GM12865 (cell line): Measurements from ENCODE around the gene INAFM1.
"Not testable (repeated sequence)": the region's sequence is repeated elsewhere in the genome, so short reads cannot be mapped to it uniquely, and the experiment has no call there.

Experiments used
- DNase-seq: peaks from one replicate; pipeline ENCODE4 v3.0.0; 2010; ENCODE audit warnings: low read depth
- H3K4me3 ChIP-seq: 2 replicates; pipeline ENCODE4 v1.5.1; 2011; ENCODE audit warnings: mild to moderate bottlenecking, low read depth, low read length, control low read depth
- TF ChIP-seq, protein P1 (sequence below): IDR thresholded peaks from 2 replicates; pipeline ENCODE4 v1.5.1; 2011; ENCODE audit warnings: low read length, control low read depth, low read depth, inconsistent platforms; ENCODE audit not compliant: insufficient read depth; ENCODE audit errors: missing control alignments

The INAFM1 gene

GRCh38 chr19:47283405-47284059, 8.8 kb downstream of the INAFM1 start:
- no peak for DNase-seq
- no peak overlapping the region for H3K4me3 ChIP-seq
- TF ChIP-seq, protein P1, sequence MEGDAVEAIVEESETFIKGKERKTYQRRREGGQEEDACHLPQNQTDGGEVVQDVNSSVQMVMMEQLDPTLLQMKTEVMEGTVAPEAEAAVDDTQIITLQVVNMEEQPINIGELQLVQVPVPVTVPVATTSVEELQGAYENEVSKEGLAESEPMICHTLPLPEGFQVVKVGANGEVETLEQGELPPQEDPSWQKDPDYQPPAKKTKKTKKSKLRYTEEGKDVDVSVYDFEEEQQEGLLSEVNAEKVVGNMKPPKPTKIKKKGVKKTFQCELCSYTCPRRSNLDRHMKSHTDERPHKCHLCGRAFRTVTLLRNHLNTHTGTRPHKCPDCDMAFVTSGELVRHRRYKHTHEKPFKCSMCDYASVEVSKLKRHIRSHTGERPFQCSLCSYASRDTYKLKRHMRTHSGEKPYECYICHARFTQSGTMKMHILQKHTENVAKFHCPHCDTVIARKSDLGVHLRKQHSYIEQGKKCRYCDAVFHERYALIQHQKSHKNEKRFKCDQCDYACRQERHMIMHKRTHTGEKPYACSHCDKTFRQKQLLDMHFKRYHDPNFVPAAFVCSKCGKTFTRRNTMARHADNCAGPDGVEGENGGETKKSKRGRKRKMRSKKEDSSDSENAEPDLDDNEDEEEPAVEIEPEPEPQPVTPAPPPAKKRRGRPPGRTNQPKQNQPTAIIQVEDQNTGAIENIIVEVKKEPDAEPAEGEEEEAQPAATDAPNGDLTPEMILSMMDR, result no peak

DNA sequence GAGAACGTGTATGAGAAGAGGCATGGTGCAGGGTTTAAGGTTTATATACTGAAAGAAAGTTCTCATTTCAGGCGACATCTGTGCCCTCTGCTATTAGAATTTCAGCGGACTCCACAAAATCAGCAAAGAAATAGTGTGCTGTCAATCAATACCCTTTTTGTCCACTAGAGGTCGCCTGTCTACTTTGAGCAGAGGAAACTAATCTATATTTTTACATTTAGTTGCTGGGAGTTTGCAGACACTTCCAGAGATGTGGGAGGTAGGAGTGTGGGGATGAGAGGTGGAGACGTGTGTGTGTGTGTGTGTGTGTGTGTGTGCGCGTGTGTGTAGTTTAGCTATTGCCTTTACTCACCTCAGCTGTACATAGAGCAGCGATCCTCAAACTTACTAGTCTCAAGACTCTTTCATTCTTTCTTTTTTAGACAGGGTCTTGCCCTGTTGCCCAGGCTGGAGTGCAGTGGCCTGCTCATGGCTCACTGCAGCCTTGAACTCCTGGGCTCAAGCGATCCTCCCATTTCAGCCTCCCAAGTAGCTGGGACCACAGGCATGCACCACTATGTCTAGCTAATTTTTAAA, 9.7 kb downstream of the INAFM1 start:
- DNase-seq, result peak; percentile 77
- no peak overlapping the region for H3K4me3 ChIP-seq
- TF ChIP-seq, protein P1, result peak; percentile 80

DNA sequence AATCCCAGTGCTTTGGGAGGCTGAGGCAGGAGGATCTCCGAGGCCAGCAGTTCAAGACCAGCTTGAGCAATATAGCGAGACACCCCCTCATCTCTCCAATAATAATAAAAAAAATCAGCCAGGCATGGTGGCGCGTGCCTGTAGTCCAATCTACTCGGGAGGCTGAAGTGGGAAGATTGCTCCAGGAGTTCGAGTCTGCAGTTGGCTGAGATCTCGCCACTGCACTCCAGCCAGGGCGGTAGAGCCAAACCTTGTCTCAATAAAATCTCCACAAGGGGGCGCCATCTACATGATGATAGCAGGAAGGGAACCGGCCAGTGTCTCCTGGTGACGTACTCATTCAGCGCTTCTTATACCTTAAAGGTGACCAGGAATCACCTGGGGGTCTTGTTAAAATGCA, 21.4 kb downstream of the INAFM1 start:
- no peak overlapping the region for H3K4me3 ChIP-seq
- TF ChIP-seq, protein P1, result peak; percentile 64
- peak; percentile 91 for DNase-seq

DNA sequence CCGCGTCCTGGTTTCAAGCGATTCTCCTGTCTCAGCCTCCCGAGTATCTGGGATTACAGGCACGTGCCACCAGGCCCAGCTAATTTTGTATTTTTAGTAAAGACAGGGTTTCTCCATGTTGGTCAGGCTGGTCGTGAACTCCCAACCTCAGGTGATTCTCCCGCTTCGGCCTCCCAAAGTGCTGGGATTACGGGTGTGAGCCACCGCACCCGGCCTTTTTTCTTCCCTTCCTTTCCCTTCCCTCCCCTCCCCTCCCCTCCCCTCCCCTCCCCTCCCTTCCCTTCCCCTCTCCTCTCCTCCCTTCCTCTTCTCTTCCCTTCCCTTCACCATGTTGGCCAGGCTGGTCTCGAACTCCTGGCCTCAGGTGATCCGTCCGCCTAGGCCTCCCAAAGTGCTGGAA, 26.2 kb downstream of the INAFM1 start:
- not testable (repeated sequence) for H3K4me3 ChIP-seq, DNase-seq

- no peak overlapping the region for H3K4me3 ChIP-seq
- peak; percentile 48 for DNase-seq
- TF ChIP-seq, protein P1, result no peak
Measured at GRCh38 chr19:47302249-47302648, 27.6 kb downstream of the INAFM1 start.

DNA sequence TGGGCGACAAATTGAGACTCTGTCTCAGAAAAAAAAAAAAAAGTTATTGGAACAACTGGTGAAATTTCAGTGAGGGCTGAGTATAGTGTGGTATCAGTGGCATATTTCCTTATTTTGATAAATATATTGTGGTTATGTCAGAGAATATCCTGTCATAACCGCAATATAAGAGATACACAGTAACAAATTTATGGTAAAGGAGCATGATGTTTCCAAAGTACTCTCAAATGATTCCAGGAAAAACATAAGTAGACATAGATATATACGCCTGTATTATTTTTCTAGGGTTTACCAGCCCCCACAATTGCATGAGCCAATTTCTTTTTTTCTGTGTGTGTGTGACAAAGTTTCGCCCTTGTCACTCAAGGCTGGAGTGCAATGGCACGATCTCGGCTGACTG, 29.3 kb downstream of the INAFM1 start:
- TF ChIP-seq, protein P1, result no peak
- H3K4me3 ChIP-seq, result no peak overlapping the region
- DNase-seq, result no peak

- no peak overlapping the region for H3K4me3 ChIP-seq
- DNase-seq, result peak; percentile 75
- TF ChIP-seq, protein P1, result peak; percentile 99
Measured at GRCh38 chr19:47305309-47305751, 30.6 kb downstream of the INAFM1 start.
